Right atrium auricular region (tissue), 2 donors: ENCODE measurements around the gene FARS2. TPM values are rescaled to one million over a fixed set of nuclear protein-coding genes. Genes with fewer than 3 reads are reported as not detected.

Experiments used
- DNase-seq: peaks from one replicate; pipeline ENCODE4 v3.0.0-alpha.2; 2019; ENCODE audit warnings: low spot score
- H3K27ac ChIP-seq, 2 donors: fragments of 200-600 bp; sonication (generic); 1 replicate in 1 of 2; 2 replicates in 1 of 2; pipeline ENCODE4 v1.5.1; 2016 to 2019
- H3K27me3 ChIP-seq, 2 donors: fragments of 200-600 bp; sonication (generic); one replicate each; pipeline versions ENCODE4 v1.5.1 to v1.6.0; 2017 to 2019
- H3K36me3 ChIP-seq: fragments of 200-600 bp; sonication (generic); one replicate; pipeline ENCODE4 v1.5.1; 2016
- H3K4me1 ChIP-seq, 2 donors: fragments of 200-600 bp; sonication (generic); one replicate each; pipeline versions ENCODE4 v1.5.1 to v1.6.0; 2017 to 2019
- H3K4me3 ChIP-seq, 2 donors: fragments of 200-600 bp; sonication (generic); 1 replicate in 1 of 2; 2 replicates in 1 of 2; pipeline ENCODE4 v1.5.1; 2017 to 2019; ENCODE audit warnings: mild to moderate bottlenecking in 1 of 2, moderate library complexity in 1 of 2
- H3K9me3 ChIP-seq, 2 donors: fragments of 200-600 bp; sonication (generic); one replicate each; pipeline ENCODE4 v1.5.1; 2019
- CTCF ChIP-seq, 2 donors: fragments of 200-600 bp; sonication (generic); IDR thresholded peaks; one replicate each; pipeline ENCODE4 v1.5.1; 2019; ENCODE audit warnings: antibody characterized with exemption in 2 of 2
- total RNA-seq, 2 donors: library from RNA; depleted of rRNA; stranded (reverse); fragments of >200 nt; gene quantifications; one replicate each; pipeline ENCODE4 v1.1.0, GENCODE V29; 2016

The FARS2 gene
- total RNA-seq, 2 donors from 2014 or later = 9.4 to 15.0 TPM

DNA sequence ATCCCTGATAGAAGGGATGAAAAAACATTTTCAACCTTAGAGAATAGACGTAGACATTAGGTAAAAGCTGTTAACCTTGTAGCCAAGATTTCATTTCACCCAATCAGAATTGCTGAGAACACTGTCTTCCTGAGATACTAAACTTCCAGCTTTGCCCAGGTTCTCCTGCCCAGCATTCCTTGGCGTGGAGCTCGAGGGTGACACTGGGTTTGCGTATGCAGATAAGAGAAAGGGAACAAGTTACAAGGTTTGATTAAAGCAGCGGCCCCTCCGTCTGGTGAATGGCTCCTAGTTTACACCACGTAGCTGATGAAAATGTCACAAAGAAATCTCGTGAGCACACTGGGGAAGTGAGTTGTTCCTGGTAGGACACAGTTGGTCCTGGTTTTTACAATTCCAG, 247.8 kb downstream of the FARS2 start:
- DNase-seq = no peak
- H3K36me3 ChIP-seq = no peaks in the 10 kb centered on the region
- no peaks in the 10 kb centered on the region for H3K4me1 ChIP-seq
- H3K9me3 ChIP-seq = no peaks in the 10 kb centered on the region
- no peak overlapping the region for H3K4me3 ChIP-seq
- H3K27ac ChIP-seq = no peak overlapping the region
- no peak for TF ChIP-seq CTCF (IDR thresholded peaks at IDR 0.05)
- no peaks in the 10 kb centered on the region for H3K27me3 ChIP-seq

DNA sequence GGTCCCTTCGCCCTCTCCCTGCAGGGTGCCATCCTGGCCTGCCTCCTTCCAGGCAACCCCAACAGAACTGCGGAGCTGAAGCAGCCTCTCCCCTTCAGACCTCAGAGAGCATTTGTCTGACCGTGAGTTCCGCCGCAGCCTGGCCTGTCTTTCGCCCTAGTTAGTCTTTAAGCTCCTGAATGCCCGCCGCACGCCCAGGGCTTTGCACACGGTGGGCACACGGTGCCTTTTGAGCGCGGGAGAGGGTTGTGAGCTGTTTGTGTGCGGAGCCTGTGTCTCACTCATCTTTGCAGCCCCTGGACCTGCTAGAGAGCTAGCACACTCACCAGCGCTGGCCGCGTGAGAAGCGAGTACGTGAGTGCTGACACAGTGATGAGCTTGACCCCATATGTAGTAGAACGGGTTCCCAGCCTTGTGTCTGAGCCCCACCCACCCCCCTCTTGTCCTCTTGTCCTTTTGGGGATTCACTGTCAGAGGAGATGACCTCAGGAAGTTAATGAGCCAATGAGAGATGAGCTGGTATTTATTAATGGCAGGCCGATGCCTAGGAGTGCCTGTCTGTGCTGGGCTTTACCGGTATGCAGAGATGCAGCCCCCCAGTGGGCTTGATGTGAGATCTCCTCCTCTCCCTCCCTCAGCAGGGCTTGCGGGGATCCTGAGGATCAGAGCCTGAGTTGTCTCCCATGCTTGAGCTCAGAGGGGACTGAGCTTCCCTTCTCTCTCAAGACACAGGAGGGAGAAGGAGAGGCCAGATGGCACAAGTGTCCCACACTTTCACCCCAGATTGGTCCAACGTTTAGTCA, 249.2 kb downstream of the FARS2 start:
- Histone ChIP-seq H3K36me3 (no peaks in the 10 kb centered on the region), H3K27me3 (no peaks in the 10 kb centered on the region), H3K27ac (no peak overlapping the region), H3K4me1 (no peaks in the 10 kb centered on the region), H3K4me3 (no peak overlapping the region), H3K9me3 (no peaks in the 10 kb centered on the region)
- no peak for TF ChIP-seq CTCF (IDR thresholded peaks at IDR 0.05)
- DNase-seq = no peak

DNA sequence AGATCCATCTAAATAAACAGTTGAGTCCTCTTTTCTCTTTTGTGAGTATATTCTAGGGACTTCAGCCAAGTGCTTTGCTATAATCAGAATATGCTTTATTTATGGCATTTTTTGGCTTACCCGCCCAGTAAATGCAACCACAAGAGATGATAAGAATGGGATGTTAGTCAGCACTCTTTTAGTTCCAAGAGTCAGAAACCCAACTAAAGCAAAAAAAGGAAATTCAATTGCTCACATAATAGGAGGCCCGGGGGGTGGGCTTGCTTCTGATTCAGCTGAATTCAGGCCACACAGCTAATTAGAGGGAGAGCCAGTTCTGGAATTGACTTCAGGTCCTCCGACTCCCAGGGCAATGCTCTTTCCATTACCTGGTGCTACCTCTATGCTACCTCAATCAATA, 250.6 kb downstream of the FARS2 start:
- H3K27me3 ChIP-seq = no peaks in the 10 kb centered on the region
- H3K27ac ChIP-seq = no peak overlapping the region
- H3K36me3 ChIP-seq = no peaks in the 10 kb centered on the region
- H3K4me3 ChIP-seq = no peak overlapping the region
- H3K9me3 ChIP-seq = no peaks in the 10 kb centered on the region
- no peak for TF ChIP-seq CTCF (IDR thresholded peaks at IDR 0.05)
- no peaks in the 10 kb centered on the region for H3K4me1 ChIP-seq
- DNase-seq = no peak

GRCh38 chr6:5512422-5512821, 251.1 kb downstream of the FARS2 start:
- no peaks in the 10 kb centered on the region for H3K9me3 ChIP-seq
- H3K27ac ChIP-seq = no peak overlapping the region
- H3K4me3 ChIP-seq = no peak overlapping the region
- H3K27me3 ChIP-seq = no peaks in the 10 kb centered on the region
- DNase-seq = no peak
- no peaks in the 10 kb centered on the region for H3K4me1 ChIP-seq
- TF ChIP-seq CTCF (IDR thresholded peaks at IDR 0.05) = no peak
- H3K36me3 ChIP-seq = no peaks in the 10 kb centered on the region

- TF ChIP-seq CTCF (IDR thresholded peaks at IDR 0.05) = no peak
Measured at GRCh38 chr6:5513408-5513807, 252.1 kb downstream of the FARS2 start.

GRCh38 chr6:5514353-5514752, 253.0 kb downstream of the FARS2 start:
- H3K4me3 ChIP-seq = no peak overlapping the region
- no peaks in the 10 kb centered on the region for H3K9me3 ChIP-seq
- H3K27me3 ChIP-seq = no peaks in the 10 kb centered on the region
- DNase-seq = no peak
- TF ChIP-seq CTCF (IDR thresholded peaks at IDR 0.05) = no peak
- no peak overlapping the region for H3K27ac ChIP-seq
- no peaks in the 10 kb centered on the region for H3K4me1 ChIP-seq
- no peaks in the 10 kb centered on the region for H3K36me3 ChIP-seq

More at GRCh38 chr6:5513408-5513807, 252.1 kb downstream of the FARS2 start:
- Histone ChIP-seq H3K4me3 (no peak overlapping the region), H3K27me3 (no peaks in the 10 kb centered on the region), H3K9me3 (no peaks in the 10 kb centered on the region), H3K27ac (no peak overlapping the region), H3K4me1 (no peaks in the 10 kb centered on the region), H3K36me3 (no peaks in the 10 kb centered on the region)
- no peak for DNase-seq
